Endodermal cell (in vitro differentiated cells): ENCODE measurements around the gene CARHSP1. TPM values are rescaled to one million over a fixed set of nuclear protein-coding genes. Genes with fewer than 3 reads are reported as not detected.
A peak's percentile ranks its signal among the peaks of the same experiment; 100 is the strongest.
"Not testable (repeated sequence)": the region's sequence is repeated elsewhere in the genome, so short reads cannot be mapped to it uniquely, and the experiment has no call there.

Source experiments
- DNase-seq: peaks from one replicate; pipeline ENCODE4 v3.0.0-alpha.2; 2017
- H3K27ac ChIP-seq: 2 replicates; pipeline ENCODE4 v1.5.1; 2013; ENCODE audit warnings: mild to moderate bottlenecking, low read depth, low read length, moderate library complexity
- H3K27me3 ChIP-seq: 2 replicates; pipeline ENCODE4 v1.6.1; 2013; ENCODE audit warnings: mild to moderate bottlenecking, low read length, moderate library complexity; ENCODE audit not compliant: insufficient read depth, control insufficient read depth, poor library complexity, severe bottlenecking
- H3K36me3 ChIP-seq: 2 replicates; pipeline ENCODE4 v1.7.0; 2013; ENCODE audit warnings: mild to moderate bottlenecking, low read length, moderate library complexity; ENCODE audit not compliant: control insufficient read depth, insufficient read depth
- H3K4me1 ChIP-seq: one replicate; pipeline ENCODE4 v1.7.0; 2013; ENCODE audit warnings: low read length; ENCODE audit not compliant: control insufficient read depth, insufficient read depth
- H3K4me3 ChIP-seq: 2 replicates; pipeline ENCODE4 v1.5.1; 2013; ENCODE audit warnings: mild to moderate bottlenecking, low read length, moderate library complexity
- H3K9ac ChIP-seq: 2 replicates; pipeline ENCODE4 v1.6.1; 2013; ENCODE audit warnings: mild to moderate bottlenecking, low read length, moderate library complexity; ENCODE audit not compliant: poor library complexity, severe bottlenecking; ENCODE audit errors: extremely low read depth
- H3K9me3 ChIP-seq: 2 replicates; pipeline ENCODE4 v1.6.1; 2013; ENCODE audit warnings: mild to moderate bottlenecking, low read length, moderate library complexity; ENCODE audit not compliant: control insufficient read depth
- H3K27ac Mint-ChIP-seq: 2 replicates; pipeline ENCODE4 v1.8.0; 2020; ENCODE audit warnings: mixed read lengths
- H3K27me3 Mint-ChIP-seq: 2 replicates; pipeline ENCODE4 v1.8.0; 2021; ENCODE audit warnings: mild to moderate bottlenecking, mixed read lengths; ENCODE audit not compliant: insufficient read depth
- H3K36me3 Mint-ChIP-seq: 2 replicates; pipeline ENCODE4 v1.8.0; 2020; ENCODE audit warnings: low read depth, mixed read lengths
- H3K4me1 Mint-ChIP-seq: 2 replicates; pipeline ENCODE4 v1.8.0; 2020; ENCODE audit warnings: mixed read lengths
- H3K4me3 Mint-ChIP-seq: 2 replicates; pipeline ENCODE4 v1.8.0; 2020; ENCODE audit warnings: mild to moderate bottlenecking, moderate library complexity, mixed read lengths
- H3K9me3 Mint-ChIP-seq: 2 replicates; pipeline ENCODE4 v1.8.0; 2020; ENCODE audit warnings: mild to moderate bottlenecking, mixed read lengths
- CTCF ChIP-seq: fragments of 200-600 bp; sonication (generic); conservative IDR thresholded peaks from 2 replicates; pipeline ENCODE4 v1.5.0; 2021; ENCODE audit warnings: antibody characterized with exemption, mild to moderate bottlenecking
- WGBS, 2 experiments: methylation state at CpG; one replicate each; pipeline versions ENCODE4 v1.1.5 to v1.1.7; 2013; ENCODE audit warnings: missing lambda C conversion rate in 2 of 2, mixed read lengths in 1 of 2; ENCODE audit not compliant: insufficient coverage in 1 of 2, insufficient read length in 1 of 2; 5-methylcytosine and 5-hydroxymethylcytosine counted together
- total RNA-seq, 2 donors: library from RNA; stranded (reverse); fragmentation: NEBNext Ultra II Directional in 1 of 2; extraction: Animal tissue kit (Norgen Biotek cat#: 25700) in 1 of 2; gene quantifications; 2 replicates in 1 of 2; 3 replicates in 1 of 2; pipeline ENCODE4 v1.2.1, GENCODE V29; 2021

Gene CARHSP1
- total RNA-seq, 2 donors from 2014 or later, result 233 to 275 TPM

- WGBS, 2 experiments, result 83 to 84% methylated on average over 7 to 10 of the region's 10 CpGs
- Histone ChIP-seq H3K4me1 (no peaks in the 10 kb centered on the region), H3K4me3 (no peak overlapping the region), H3K36me3 (peaks cover 44% of the 10 kb centered on the region), H3K27me3 (no peaks in the 10 kb centered on the region), H3K9me3 (no peaks in the 10 kb centered on the region), H3K27ac (no peak overlapping the region), H3K9ac (no peak overlapping the region)
- no peak for DNase-seq
- Mint-ChIP-seq H3K36me3 (peaks cover 57% of the 10 kb centered on the region), H3K4me3 (no peak overlapping the region), H3K27ac (peak overlapping the region; percentile 77), H3K27me3 (no peaks in the 10 kb centered on the region), H3K4me1 (peaks cover 35% of the 10 kb centered on the region), H3K9me3 (no peaks in the 10 kb centered on the region)
- TF ChIP-seq CTCF, result no peak
Measured at GRCh38 chr16:8846401-8846932, 22.3 kb downstream of the CARHSP1 start.

GRCh38 chr16:8845699-8846298 is 23.0 kb downstream of the CARHSP1 start:
- no peak for TF ChIP-seq CTCF
- H3K9me3 Mint-ChIP-seq, result no peaks in the 10 kb centered on the region
- Histone ChIP-seq H3K9me3 (no peaks in the 10 kb centered on the region), H3K9ac (no peak overlapping the region), H3K27ac (no peak overlapping the region), H3K4me1 (no peaks in the 10 kb centered on the region), H3K4me3 (no peak overlapping the region), H3K36me3 (peaks cover 38% of the 10 kb centered on the region), H3K27me3 (no peaks in the 10 kb centered on the region)
- peaks cover 35% of the 10 kb centered on the region for H3K4me1 Mint-ChIP-seq
- peaks cover 50% of the 10 kb centered on the region for H3K36me3 Mint-ChIP-seq
- H3K27ac Mint-ChIP-seq, result peak overlapping the region; percentile 44
- H3K4me3 Mint-ChIP-seq, result no peak overlapping the region
- no peaks in the 10 kb centered on the region for H3K27me3 Mint-ChIP-seq
- 91 to 94% methylated on average over 4 to 7 of the region's 7 CpGs for WGBS, 2 experiments
- DNase-seq, result no peak

- H3K27ac ChIP-seq, H3K9me3 ChIP-seq, H3K9me3 Mint-ChIP-seq, H3K27ac Mint-ChIP-seq, H3K4me3 ChIP-seq, H3K27me3 ChIP-seq, H3K27me3 Mint-ChIP-seq, H3K4me3 Mint-ChIP-seq, DNase-seq, H3K4me1 ChIP-seq, H3K9ac ChIP-seq: not testable (repeated sequence)
- Mint-ChIP-seq H3K36me3 (peaks cover 28% of the 10 kb centered on the region), H3K4me1 (peaks cover 32% of the 10 kb centered on the region)
- H3K36me3 ChIP-seq, result peaks cover 13% of the 10 kb centered on the region
- 100% methylated on average over 3 to 5 of the region's 12 CpGs for WGBS, 2 experiments
Measured at GRCh38 chr16:8843296-8843695, 25.5 kb downstream of the CARHSP1 start.

- H3K4me1 Mint-ChIP-seq, result peaks cover 32% of the 10 kb centered on the region
- not testable (repeated sequence) for H3K4me1 ChIP-seq, H3K27me3 Mint-ChIP-seq, H3K27ac ChIP-seq, H3K9ac ChIP-seq, H3K27me3 ChIP-seq, H3K9me3 Mint-ChIP-seq, H3K36me3 ChIP-seq, H3K4me3 ChIP-seq, H3K27ac Mint-ChIP-seq, DNase-seq, H3K4me3 Mint-ChIP-seq, H3K9me3 ChIP-seq
- WGBS, 2 experiments, result 73 to 80% methylated on average over 4 of the region's 4 CpGs
- H3K36me3 Mint-ChIP-seq, result peaks cover 16% of the 10 kb centered on the region
Measured at GRCh38 chr16:8842016-8842415, 26.8 kb downstream of the CARHSP1 start.

GRCh38 chr16:8837594-8837993 is 31.2 kb downstream of the CARHSP1 start:
- 49 to 62% methylated on average over 10 to 15 of the region's 15 CpGs for WGBS, 2 experiments
- H3K4me1 Mint-ChIP-seq, result peaks cover 23% of the 10 kb centered on the region
- H3K4me1 ChIP-seq, DNase-seq, H3K27me3 Mint-ChIP-seq, H3K36me3 Mint-ChIP-seq, H3K9me3 ChIP-seq, H3K36me3 ChIP-seq, H3K27me3 ChIP-seq, H3K9me3 Mint-ChIP-seq, H3K27ac Mint-ChIP-seq, H3K4me3 Mint-ChIP-seq: not testable (repeated sequence)
- H3K9ac ChIP-seq, result peak overlapping the region; percentile 83
- peak overlapping the region; percentile 79 for H3K4me3 ChIP-seq
- H3K27ac ChIP-seq, result peak overlapping the region; percentile 66

- peak; percentile 78 for DNase-seq
- WGBS, 2 experiments, result 9 to 75% methylated on average over 2 to 6 of the region's 7 CpGs
- not testable (repeated sequence) for H3K27me3 ChIP-seq, H3K4me3 Mint-ChIP-seq, H3K9me3 ChIP-seq, H3K9me3 Mint-ChIP-seq, H3K9ac ChIP-seq, H3K36me3 Mint-ChIP-seq, H3K27me3 Mint-ChIP-seq, H3K36me3 ChIP-seq, H3K27ac Mint-ChIP-seq, H3K4me1 ChIP-seq, H3K27ac ChIP-seq
- peaks cover 23% of the 10 kb centered on the region for H3K4me1 Mint-ChIP-seq
- H3K4me3 ChIP-seq, result peak overlapping the region; percentile 79
Measured at GRCh38 chr16:8836797-8837196, 32.0 kb downstream of the CARHSP1 start.
